Stimulated activated naive CD8-positive, alpha-beta T cell treated with anti-CD3 and anti-CD28 coated beads, Interleukin-15, Interleukin-2, amounts not matched to agents 100 ng/mL and 50 ng/mL, for 24 hours (primary cell): ENCODE data around the gene MMAB.

Source experiments
- H3K27ac Mint-ChIP-seq: one replicate; pipeline ENCODE4 v1.8.0; 2021; ENCODE audit warnings: mild to moderate bottlenecking, mixed read lengths
- H3K27me3 Mint-ChIP-seq: one replicate; pipeline ENCODE4 v1.8.0; 2021; ENCODE audit warnings: mixed read lengths
- H3K36me3 Mint-ChIP-seq: one replicate; pipeline ENCODE4 v1.8.0; 2021; ENCODE audit warnings: low read depth, mixed read lengths
- H3K4me1 Mint-ChIP-seq: one replicate; pipeline ENCODE4 v1.8.0; 2021; ENCODE audit warnings: low read depth, mixed read lengths
- H3K4me3 Mint-ChIP-seq: one replicate; pipeline ENCODE4 v1.8.0; 2021; ENCODE audit warnings: mild to moderate bottlenecking, mixed read lengths
- H3K9me3 Mint-ChIP-seq: one replicate; pipeline ENCODE4 v1.8.0; 2021; ENCODE audit warnings: mixed read lengths

Gene MMAB

DNA sequence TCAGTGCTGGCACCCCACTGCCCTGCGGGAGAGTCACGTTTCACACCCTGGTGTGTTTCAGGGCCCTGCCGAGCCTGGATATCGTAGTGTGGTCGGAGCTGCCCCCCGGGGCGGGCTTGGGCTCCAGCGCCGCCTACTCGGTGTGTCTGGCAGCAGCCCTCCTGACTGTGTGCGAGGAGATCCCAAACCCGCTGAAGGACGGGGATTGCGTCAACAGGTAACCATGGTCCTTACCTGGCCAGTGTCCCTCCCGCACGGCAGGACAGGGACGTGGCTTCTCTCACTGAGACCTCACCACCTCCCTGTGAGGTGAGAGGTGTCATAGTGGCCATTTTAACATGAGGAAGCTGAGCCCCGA is 8.0 kb upstream of the MMAB start:
- H3K27ac Mint-ChIP-seq: no peak overlapping the region
- H3K4me3 Mint-ChIP-seq: no peak overlapping the region
- no peaks in the 10 kb centered on the region for H3K27me3 Mint-ChIP-seq
- peaks cover 23% of the 10 kb centered on the region for H3K36me3 Mint-ChIP-seq
- no peaks in the 10 kb centered on the region for H3K9me3 Mint-ChIP-seq
- H3K4me1 Mint-ChIP-seq: no peaks in the 10 kb centered on the region

DNA sequence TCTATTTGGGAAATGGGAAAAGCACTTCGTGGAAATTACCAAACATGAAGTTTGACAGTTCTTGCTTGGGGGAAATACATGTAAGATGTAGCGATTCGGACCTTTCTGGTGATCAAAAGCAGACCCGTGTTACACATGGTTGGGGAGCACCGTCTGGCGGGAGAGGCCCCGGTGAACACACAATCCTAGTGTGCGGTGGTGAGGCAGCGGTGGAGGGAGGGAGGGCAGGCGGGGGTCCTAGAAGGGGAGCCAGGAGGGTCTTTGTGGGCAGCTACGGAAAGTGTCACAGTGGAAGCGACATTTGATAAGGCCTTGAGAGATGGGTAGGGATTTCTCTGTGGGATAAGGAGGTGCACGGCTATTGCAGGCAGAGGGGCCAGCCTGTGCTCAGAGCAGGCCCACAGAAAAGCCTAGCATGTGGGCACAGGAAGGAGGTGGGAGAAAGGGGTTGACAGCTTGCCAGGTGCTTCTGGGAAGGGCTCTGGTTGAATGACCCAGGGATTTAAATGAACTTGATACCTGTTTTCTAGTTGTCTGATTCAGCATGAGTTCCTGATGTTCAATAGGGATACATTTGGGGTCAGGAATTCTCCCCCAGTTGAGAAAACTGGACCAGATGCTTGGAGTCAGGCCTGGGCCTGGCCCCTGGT is 7.5 kb upstream of the MMAB start:
- Mint-ChIP-seq H3K27me3 (no peaks in the 10 kb centered on the region), H3K36me3 (peaks cover 26% of the 10 kb centered on the region), H3K4me1 (no peaks in the 10 kb centered on the region), H3K27ac (no peak overlapping the region), H3K4me3 (no peak overlapping the region), H3K9me3 (no peaks in the 10 kb centered on the region)

DNA sequence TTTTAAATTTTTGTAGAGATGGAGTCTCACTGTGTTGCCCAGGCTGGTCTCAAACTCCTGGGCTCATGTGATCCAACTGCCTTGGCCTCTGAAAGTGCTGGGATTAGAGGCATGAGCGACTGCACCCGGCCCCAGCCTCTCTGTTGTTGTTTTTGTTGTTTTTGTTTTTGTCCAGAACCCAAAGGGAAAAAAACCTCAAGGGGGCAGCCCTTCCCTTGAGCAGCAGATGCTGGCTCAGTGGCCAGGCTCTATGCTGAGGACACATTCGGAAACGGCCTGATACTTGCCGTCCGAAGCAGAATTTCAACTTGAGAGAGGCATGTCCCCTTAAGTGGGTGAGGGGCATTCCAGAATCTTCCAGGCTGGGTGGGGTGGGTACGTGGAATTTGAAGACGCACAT is 7.0 kb upstream of the MMAB start:
- no peaks in the 10 kb centered on the region for H3K9me3 Mint-ChIP-seq
- H3K4me1 Mint-ChIP-seq: no peaks in the 10 kb centered on the region
- H3K36me3 Mint-ChIP-seq: peaks cover 29% of the 10 kb centered on the region
- H3K27me3 Mint-ChIP-seq: no peaks in the 10 kb centered on the region
- H3K4me3 Mint-ChIP-seq: no peak overlapping the region
- no peak overlapping the region for H3K27ac Mint-ChIP-seq

DNA sequence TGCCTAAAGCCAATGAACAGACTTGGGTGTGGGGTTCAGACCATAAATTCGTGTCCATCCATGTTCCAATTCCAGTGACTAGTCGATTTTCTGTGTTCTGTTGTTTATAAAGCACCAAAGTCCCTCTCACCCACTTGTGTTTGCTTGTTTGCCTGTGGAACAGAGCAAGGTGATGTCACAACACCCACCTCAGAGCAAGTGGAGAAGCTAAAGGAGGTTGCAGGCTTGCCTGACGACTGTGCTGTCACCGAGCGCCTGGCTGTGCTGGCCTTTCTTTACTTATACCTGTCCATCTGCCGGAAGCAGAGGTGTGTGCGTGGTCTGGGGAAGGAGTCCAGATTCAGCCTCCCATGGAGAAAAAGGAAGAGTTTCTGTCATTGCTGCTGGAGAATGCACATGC is 6.3 kb upstream of the MMAB start:
- H3K27me3 Mint-ChIP-seq: no peaks in the 10 kb centered on the region
- H3K4me3 Mint-ChIP-seq: no peak overlapping the region
- H3K4me1 Mint-ChIP-seq: peaks cover 5% of the 10 kb centered on the region
- no peaks in the 10 kb centered on the region for H3K9me3 Mint-ChIP-seq
- no peak overlapping the region for H3K27ac Mint-ChIP-seq
- H3K36me3 Mint-ChIP-seq: peaks cover 29% of the 10 kb centered on the region

DNA sequence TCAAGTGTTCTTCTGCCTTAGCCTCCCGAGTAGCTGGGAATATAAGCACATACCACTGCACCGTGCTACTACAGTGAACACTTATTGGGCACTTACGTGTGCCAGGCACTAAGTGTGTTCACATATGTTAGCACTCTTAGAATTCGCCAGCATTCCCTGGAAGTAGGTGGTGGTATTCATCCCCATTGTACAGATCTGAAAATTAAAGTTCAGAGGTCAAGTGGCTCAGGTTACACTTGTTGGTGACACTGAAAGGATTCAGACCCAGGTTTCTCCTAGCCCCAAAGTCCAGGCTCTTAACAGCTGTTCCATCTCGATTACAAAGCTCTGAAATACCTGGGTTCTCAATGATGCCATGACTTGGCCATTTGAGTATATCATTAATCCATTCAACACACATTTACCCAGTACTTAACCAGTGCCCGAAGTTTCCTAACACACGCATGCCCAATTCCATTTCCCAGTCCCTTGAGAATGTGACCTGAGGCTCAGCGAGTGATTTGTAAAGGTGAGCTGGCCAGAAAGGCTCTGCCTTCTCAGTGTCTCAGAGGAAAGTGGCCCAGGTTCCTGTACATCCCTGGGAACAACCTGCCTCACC is 5.1 kb upstream of the MMAB start:
- no peak overlapping the region for H3K4me3 Mint-ChIP-seq
- H3K9me3 Mint-ChIP-seq: no peaks in the 10 kb centered on the region
- no peak overlapping the region for H3K27ac Mint-ChIP-seq
- H3K27me3 Mint-ChIP-seq: no peaks in the 10 kb centered on the region
- H3K4me1 Mint-ChIP-seq: peaks cover 17% of the 10 kb centered on the region
- H3K36me3 Mint-ChIP-seq: peaks cover 21% of the 10 kb centered on the region

DNA sequence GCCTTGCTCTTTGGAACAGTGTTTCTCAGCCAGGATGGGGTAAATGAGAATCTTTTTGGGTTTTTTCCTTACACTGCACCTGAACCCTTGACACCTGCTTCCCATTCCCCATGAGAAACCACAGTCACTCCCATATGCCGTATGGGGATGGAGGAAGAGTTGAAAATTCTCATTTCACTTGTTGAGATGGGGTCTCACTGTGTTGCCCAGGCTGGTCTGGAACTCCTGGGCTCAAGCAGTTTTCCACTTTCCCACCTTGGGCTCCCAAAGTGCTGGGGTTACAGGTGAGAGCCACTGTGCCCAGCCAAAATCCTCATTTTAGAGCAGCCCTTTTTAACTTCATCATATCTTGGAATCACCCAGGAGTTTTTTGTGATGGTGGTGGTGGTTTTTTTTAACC is 4.0 kb upstream of the MMAB start:
- Mint-ChIP-seq H3K9me3 (no peaks in the 10 kb centered on the region), H3K4me1 (peaks cover 24% of the 10 kb centered on the region), H3K27me3 (no peaks in the 10 kb centered on the region), H3K36me3 (peaks cover 21% of the 10 kb centered on the region), H3K27ac (no peak overlapping the region), H3K4me3 (no peak overlapping the region)

DNA sequence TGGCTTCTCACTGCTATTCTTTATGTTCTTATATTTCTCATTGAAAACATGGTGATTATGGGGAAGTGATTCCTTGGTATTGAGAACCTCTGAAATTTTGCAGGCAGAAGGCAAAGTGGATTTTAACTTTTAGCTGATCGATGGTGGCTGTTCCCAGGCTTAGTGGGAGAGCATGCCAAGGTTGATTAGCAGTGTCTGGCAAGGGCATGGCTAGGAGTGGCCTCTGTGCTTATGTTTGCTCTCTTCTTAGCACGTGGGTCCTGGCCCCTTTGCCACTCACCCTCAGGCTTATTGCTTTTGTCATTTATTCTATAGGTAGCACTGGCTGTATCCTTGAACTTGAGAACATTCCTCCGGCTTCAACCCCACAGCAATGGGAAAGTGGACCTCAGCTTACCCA is 2.4 kb upstream of the MMAB start:
- Mint-ChIP-seq H3K27ac (no peak overlapping the region), H3K4me1 (peaks cover 28% of the 10 kb centered on the region), H3K9me3 (no peaks in the 10 kb centered on the region), H3K27me3 (no peaks in the 10 kb centered on the region), H3K36me3 (peaks cover 21% of the 10 kb centered on the region), H3K4me3 (no peak overlapping the region)

DNA sequence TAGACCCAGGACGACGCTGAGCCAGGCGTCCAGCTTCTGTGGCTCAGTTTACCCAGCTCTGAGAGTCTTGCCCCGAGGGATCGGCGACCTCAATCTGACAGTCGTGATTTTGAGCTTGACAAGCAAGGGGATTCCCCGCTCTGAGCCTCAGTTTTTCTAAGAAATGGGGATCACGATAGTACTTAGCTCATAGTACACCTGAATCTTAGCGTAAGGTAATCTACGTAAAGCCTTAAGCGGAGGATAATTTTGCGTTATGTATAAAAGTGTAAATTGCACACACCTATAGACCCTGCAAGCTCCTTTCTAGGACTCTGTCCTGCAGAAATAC is 575 bp upstream of the MMAB start:
- peaks cover 21% of the 10 kb centered on the region for H3K36me3 Mint-ChIP-seq
- peaks cover 28% of the 10 kb centered on the region for H3K4me1 Mint-ChIP-seq
- peak overlapping the region; percentile 90 for H3K4me3 Mint-ChIP-seq
- peak overlapping the region; percentile 97 for H3K27ac Mint-ChIP-seq
- H3K9me3 Mint-ChIP-seq: no peaks in the 10 kb centered on the region
- H3K27me3 Mint-ChIP-seq: no peaks in the 10 kb centered on the region

DNA sequence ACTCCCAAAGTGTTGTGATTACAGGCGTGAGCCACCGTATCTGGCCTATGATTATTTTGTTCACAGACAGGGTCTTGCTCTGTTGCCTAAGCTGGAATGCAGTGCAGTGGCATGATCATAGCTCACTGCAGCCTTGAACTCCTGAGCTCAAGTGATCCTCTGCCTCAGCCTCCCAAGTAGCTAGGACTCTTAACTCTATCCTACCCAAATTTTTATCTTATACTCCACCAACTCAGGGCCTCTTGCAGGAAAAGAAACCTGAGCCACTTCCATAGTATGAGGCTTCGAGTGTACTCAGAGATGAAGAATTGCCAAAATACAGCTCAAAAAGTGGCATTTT is 828 bp downstream of the MMAB start:
- Mint-ChIP-seq H3K27me3 (no peaks in the 10 kb centered on the region), H3K36me3 (peaks cover 19% of the 10 kb centered on the region), H3K9me3 (no peaks in the 10 kb centered on the region), H3K4me3 (peak overlapping the region; percentile 90), H3K4me1 (peaks cover 28% of the 10 kb centered on the region), H3K27ac (peak overlapping the region; percentile 97)

DNA sequence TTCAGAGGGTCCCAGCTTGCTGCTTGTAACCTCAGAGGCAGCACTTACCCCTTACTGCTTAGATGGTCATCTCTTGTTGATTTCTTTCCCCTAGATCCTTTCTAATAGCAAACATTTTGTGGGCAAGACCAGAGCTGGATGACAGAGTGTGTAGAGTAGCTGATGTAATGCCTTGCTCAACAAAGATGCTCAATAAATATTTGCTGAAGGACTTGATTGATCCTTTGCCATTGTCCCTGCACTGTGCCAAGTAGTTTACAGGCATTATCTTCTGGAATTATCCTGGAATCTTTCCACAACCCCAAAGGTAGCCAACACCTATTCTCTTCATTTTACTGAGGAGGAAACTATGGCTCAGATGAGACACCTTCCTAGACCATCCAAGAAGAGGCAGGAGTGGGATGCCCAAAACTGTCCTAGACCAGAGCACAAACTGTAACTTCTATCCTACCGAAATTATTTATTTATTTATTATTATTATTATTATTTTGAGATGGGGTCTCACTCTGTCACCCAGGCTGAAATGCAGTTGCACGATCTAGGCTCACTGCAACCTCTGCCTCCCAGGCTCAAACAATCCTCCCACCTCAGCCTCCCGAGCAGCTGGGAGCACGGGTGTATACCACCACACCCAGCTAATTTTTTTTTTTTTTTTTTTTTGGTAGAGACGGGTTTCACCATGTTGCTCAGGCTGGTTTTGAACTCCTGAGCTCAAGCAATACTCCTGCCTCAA is 1.4 kb downstream of the MMAB start:
- Mint-ChIP-seq H3K27ac (no peak overlapping the region), H3K9me3 (no peaks in the 10 kb centered on the region), H3K27me3 (no peaks in the 10 kb centered on the region), H3K4me1 (peaks cover 28% of the 10 kb centered on the region), H3K36me3 (peaks cover 22% of the 10 kb centered on the region), H3K4me3 (peak overlapping the region; percentile 90)

DNA sequence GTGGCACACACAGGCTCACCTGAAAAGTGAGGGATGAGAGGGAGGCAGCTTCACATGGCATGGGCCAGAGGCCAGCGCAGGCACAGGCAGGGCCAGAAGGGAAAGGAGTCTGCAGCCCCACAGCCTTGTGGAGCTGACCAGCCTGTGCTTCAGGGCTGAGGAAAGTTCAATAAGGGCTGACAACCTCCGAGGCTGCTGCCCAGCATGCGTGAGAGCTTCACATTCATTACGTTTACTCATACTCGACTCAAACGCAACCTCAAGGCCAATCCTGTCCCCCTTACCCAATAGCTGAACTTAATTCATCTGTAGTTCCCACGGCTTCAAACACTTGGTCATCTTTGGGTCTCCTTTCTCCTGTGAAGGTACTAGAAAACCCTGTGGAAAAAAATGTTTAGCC is 4.8 kb downstream of the MMAB start:
- Mint-ChIP-seq H3K4me3 (no peak overlapping the region), H3K36me3 (peaks cover 31% of the 10 kb centered on the region), H3K27me3 (no peaks in the 10 kb centered on the region), H3K27ac (no peak overlapping the region), H3K9me3 (no peaks in the 10 kb centered on the region), H3K4me1 (peaks cover 12% of the 10 kb centered on the region)

DNA sequence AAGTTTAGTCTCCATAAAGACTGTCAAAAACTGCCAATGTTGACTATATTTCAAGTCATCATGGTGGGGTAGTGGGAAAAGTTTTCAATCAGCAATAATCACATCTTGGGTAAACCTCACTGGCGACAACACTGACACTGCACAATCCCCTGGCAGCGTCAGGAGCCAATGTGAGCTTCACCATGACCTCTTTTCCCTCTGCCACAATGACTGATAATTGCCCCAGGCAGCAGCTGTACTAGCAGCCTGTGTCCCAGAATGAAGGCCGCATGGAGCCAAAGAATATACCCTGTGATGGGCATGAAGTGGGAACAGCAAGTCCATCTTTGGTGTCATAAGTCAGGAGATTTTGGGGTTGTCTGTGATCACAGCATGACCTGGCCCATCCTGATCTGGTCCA is 5.3 kb downstream of the MMAB start:
- Mint-ChIP-seq H3K9me3 (no peaks in the 10 kb centered on the region), H3K27ac (no peak overlapping the region), H3K27me3 (no peaks in the 10 kb centered on the region), H3K36me3 (peaks cover 35% of the 10 kb centered on the region), H3K4me1 (peaks cover 10% of the 10 kb centered on the region), H3K4me3 (no peak overlapping the region)

DNA sequence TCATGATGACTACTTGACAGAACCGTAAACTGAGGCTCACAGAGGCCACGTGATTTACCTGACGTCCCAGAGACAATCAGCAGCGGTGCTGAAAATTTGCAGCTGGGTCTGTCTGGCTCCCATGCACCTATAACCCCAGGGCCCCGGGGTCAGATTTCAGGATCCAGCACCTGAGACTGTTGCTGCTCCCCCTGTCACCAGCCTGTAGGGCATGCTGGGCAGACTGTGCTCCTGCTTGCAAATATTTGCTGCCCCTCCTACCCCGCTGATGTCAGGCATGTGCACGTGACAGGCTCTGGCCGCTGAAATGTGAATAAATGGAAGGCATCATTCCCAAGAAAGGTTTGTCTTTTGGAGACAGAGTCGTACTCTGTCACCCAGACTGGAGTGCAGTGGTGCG is 6.0 kb downstream of the MMAB start:
- Mint-ChIP-seq H3K9me3 (peaks cover 2% of the 10 kb centered on the region), H3K27me3 (no peaks in the 10 kb centered on the region), H3K4me1 (peaks cover 4% of the 10 kb centered on the region), H3K27ac (no peak overlapping the region), H3K4me3 (no peak overlapping the region), H3K36me3 (peaks cover 41% of the 10 kb centered on the region)

DNA sequence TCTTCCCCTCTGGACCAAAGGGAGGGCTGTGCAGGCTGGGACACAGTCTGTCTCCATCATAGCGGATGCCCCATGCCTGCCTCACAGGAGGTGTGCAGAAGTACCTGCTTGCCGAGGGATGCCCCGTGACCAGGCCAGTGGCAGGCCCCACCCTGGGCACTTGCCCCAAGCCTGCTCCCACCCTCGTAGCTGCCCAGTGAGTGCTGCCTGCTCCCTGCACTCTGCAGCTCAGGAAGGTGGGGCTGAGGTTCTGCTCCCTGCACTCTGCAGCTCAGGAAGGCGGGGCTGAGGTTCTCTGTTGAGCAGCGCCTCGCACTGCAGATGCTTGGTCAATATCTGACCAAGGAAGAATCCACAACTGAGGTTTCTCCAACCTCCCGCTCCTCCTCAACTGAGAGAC is 6.9 kb downstream of the MMAB start:
- Mint-ChIP-seq H3K27ac (no peak overlapping the region), H3K27me3 (no peaks in the 10 kb centered on the region), H3K36me3 (peaks cover 50% of the 10 kb centered on the region)

DNA sequence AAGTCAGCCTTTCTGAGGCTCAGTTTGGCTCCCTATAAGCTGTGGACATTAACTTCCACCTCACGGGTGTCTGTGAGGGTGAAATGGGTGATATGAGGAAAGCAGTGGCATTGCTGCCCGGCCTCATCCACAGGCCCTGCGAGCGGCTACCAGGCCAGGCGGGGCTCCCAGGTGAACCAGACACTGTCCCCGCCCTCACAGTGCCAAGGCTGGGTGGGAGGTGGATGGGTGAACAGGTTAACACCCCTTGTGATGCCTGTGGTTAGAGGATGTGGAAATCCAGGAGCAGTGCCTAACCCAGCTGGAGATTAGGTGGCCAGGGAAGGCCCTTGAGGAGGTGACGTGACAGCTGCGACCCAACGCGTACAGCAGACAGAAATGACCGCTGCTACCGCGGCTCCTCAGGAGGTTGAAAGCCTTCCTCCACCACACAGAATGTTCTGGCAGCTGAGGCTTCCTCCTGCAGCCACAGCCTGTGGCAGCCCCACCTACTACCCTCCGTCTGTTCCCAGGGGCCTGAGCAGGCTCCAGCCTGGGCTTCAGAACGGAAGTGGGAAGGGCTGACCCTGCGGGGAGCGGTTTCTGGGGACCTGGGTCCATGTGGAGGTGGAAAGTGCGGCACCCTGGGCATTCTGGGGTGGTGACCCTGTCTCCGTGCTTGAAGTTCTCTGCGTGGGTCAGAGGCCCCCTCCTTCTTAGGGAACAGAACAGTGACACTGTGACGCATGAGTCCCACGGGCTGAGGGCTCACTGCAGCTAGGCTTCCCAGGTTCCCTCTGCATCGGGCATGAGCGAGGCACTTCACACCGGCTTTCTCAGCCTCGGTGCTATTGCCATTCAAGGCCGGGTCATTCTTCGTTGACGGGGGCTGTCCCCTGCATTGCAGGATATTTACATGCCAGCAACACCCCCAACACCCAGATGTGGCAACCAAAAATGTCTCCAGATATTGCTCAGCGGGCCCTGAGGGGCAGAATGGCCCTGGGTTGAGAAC is 9.7 kb downstream of the MMAB start:
- H3K9me3 Mint-ChIP-seq: peaks cover 8% of the 10 kb centered on the region
- no peaks in the 10 kb centered on the region for H3K4me1 Mint-ChIP-seq
- H3K27ac Mint-ChIP-seq: no peak overlapping the region
- no peaks in the 10 kb centered on the region for H3K27me3 Mint-ChIP-seq
- peaks cover 47% of the 10 kb centered on the region for H3K36me3 Mint-ChIP-seq
- no peak overlapping the region for H3K4me3 Mint-ChIP-seq

More for the DNA sequence above, 6.9 kb downstream of the MMAB start:
- Mint-ChIP-seq H3K4me1 (no peaks in the 10 kb centered on the region), H3K9me3 (peaks cover 8% of the 10 kb centered on the region), H3K4me3 (no peak overlapping the region)
